Superior temporal gyrus (tissue), 1 donor: ENCODE data around the gene JCAD.
"Not testable (repeated sequence)": the region's sequence is repeated elsewhere in the genome, so short reads cannot be mapped to it uniquely, and the experiment has no call there.

Experiments
- DNase-seq: peaks from one replicate; pipeline ENCODE4 v3.0.0-alpha.2; 2016; ENCODE audit errors: extremely low spot score

Gene JCAD, protein sequence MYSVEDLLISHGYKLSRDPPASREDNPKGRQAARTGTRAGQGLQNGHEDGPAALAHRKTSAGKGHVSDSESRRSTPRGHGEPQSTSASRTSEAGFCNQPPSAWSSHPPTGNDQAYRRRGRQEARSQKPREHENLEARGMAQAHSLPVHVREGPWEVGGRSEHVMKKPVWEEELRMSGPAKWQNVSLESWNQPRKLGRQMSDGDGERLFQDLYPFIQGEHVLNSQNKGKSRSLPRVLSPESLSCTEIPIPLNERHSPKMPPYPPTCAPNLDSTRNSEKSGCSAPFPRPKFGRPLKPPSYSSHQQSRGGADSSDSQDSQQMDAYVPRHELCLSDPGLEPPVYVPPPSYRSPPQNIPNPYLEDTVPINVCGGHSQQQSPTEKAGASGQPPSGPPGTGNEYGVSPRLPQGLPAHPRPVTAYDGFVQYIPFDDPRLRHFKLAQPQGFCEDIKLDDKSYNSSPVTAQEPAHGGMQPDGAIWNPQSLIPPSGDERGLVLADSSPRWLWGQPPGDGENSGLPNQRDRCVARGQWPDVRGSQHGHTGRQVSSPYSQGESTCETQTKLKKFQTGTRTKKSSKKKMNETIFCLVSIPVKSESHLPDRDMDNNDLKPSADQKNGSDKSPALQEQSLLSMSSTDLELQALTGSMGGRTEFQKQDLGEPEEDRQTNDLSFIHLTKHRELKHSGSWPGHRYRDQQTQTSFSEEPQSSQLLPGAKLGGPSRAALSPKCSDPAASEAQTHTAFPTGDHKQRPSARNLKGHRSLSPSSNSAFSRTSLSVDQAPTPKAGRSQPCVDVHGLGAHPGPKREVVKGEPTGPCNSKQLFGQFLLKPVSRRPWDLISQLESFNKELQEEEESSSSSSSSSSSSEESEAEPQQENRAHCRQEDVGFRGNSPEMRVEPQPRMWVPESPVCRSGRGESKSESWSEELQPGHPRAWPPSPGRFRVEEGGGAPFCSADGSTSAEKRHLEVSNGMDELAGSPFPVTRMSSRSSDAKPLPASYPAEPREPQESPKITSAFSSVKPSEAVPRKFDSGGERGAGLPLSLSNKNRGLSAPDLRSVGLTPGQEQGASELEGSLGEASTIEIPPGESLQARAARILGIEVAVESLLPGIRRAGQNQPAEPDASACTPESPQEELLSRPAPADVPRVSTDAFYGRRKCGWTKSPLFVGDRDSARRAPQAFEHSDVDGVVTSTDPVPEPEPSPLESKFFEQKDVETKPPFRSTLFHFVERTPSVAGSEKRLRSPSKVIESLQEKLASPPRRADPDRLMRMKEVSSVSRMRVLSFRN (N-terminal part only)

DNA sequence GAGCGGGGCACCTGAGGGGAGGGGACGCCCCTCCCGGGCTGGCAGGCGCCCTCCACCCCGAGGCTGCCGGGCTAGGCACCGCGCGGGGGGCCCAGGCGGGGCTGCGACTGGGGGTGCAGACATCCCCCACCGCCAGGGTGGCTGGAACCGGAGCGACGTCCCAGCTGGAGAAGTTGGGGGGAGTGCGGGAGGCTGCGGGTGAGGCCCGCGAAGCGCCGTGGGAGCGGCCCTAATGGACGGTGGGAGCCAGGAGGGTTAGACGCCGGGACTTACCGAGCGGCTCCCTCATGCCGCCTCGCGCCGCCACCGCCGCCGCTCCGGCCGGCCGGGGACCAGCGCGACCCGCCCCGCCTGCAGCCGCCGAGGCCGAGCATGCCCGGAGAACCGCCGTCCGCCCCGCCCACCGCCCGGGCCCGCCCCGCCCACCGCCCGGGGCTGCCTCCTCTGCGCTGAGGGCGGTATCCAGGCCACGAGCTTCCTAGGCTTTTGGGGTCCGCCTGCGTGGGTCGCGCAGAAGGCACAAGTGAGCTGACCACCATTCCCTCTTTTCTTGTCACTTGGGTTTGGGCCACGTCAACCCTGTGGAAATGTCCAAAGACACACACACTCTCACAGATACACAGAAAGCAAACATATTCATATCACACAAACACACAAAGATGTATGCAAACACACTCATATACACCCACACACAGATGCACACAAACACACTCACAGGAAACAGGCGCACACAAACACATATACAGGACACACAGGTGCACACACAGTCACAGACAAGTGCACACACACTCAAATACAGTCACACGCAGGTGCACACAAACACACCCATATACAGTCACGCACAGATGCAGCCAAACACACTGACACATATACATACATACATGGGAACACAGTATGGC lies at the start of gene JCAD:
JCAD (minus strand) TSS at position 378 of the 899 bp plus-strand sequence. CDS start 11,774 bp downstream, outside the sequence.
- DNase-seq, result no peak

DNA sequence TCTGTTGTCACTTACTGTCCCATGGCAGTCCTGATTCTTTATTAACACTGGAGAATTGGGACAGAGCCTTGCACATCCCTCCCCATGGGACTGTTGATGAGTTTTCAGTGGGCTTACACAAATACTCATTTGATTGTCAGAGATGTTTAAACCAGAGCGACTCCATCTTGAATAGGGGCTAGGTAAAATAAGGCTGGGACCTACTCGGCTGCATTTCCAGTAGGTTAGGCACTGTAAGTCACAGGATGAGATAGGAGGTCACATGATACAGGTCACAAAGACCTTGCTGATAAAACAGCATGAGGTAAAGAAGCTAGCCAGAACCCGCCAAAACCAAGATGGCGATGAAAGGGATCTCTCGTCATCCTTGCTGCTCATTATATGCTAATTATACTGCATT lies 47.6 kb upstream of the JCAD start:
- DNase-seq, result no peak

DNA sequence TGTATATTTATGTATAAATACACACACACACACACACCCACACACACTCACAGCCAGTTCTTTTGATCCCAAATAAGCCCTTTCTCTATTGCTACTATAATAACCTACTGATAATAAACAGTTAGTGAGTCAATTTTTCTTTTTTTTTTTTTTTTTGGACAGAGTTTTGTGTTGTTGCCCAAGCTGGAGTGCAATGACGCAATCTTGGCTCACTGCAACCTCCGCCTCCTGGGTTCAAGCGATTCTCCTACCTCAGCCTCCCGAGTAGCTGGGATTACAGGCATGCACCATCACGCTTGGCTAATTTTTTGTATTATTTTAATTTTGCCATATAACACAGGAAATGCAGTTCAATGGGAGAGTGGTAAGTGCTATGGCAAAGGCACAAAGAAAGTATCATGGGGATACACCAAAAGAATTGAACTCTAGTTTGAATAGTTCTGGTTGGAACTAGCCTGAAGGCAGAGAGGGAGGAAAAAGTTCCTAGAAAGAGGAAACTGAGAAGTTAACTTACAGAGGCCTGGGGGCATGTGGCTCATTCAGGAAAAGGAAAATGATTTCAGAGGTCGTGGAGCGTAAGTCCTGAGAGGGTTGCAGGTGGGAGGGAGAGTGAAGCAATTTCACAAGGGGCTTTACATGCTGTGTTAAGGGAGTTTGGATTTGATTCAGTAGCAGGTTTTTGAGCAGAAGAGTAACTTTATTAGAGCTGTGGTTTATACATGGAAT lies 44.4 kb upstream of the JCAD start:
- no peak for DNase-seq

DNA sequence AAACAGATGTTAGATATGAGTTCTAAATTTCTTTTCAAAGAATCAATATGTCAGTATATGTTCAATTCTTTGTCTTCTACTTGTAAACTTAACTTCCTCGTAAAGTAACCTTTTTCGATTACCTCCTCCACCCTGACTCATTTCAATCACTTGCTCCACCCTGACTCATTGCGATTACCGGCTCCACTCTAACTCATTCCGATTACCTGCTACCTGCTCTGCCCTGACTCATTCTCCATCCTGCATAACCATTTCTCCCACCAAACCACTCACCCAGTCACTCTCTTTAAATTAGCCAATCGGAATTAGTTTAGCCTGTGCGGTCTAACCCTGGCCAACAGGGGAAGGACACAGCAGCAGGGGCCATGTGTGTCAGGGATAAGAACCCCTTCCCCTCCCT lies 40.3 kb upstream of the JCAD start:
- not testable (repeated sequence) for DNase-seq

DNA sequence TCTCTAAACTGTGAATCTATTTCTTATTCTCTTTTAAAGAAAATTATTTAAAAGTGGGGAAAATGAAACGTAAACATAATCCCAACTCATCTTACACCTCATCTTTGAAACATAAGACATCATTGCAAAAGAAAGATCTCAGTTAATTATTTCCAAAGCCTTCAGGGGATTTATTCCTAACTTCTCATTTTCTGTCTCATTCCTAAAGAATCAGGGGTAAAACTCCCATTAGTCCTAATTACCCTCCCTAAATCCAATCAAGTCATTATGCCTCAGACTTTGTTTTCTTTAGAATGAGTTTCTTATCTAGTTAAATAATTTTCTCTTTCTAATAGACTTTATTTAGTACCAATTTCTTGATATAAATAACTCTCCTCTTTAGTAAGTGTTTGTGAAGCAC lies 39.7 kb upstream of the JCAD start:
- DNase-seq, result no peak

DNA sequence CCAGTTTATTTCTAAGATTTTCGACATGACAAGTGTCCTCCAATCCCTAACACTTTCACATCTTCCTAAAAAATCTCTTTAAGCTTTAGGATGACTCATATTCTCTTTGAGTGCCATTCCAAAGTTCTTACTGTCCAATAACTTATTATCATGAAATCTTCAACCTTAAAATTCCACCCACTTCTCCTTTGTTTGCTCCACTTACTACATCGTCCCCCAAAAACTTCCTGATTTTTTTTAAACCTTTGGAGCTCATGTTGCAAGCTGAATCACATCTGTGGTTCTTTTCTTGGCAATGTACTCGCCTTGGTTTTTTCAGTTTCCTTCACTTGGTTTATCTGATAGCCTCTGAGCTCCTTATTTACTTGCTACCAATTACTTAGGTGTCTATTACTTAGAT lies 39.2 kb upstream of the JCAD start:
- peak; percentile 52 for DNase-seq

DNA sequence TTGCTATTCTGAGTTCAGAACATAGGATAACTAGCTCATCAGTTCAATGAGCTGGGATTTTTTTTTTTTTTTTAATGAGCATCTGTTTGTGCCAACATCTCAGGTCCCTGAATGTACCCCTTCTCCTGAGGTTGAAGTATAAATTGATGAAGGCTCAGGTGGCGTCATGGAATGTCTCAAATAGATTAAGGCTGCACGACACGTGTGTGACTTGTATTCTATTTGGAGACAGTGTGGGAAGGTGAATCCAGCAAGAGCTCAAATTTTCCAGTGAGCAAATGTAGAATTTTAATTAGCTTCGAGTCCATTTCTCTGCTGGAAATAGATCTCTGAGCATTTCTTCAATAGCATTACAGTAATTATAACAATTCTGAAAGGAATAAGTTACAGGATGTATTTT lies 37.2 kb upstream of the JCAD start:
- DNase-seq, result no peak

DNA sequence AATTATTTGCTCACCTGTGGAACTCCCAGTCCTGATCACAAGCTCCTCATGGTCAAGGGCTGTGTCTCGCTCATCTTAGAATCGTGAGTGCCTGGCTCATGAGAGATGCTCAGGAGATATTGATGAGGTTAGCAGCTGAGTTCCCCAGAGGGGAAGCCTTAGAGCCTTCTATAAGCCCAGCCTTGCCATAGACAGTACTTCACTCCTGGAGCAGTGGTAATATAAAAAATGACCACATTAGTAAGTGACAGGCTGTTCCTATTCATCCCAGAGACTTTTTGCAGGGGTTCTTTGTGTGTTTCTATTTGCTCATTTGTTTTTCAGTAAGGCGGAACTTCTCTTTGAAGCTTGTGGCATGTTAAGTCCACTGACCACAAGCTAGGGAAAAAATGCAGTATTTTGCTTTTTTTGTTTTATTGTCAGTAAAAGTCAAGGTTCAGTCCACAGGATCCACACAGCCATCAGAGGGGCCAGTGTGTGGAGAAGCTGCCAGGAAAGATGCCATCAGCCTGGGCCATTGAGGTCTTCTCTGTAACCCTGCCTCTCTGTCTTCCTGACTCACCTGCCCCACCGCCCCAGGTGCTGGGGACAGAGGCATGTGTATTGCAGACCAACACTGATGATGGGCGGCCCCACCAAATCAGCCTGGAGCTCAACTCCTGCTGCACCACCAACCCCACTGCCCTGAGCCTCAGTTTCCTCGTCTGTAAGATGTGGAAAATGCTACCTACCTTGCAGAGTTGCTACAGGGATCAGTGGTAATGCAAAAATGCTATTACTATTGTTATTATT lies 36.4 kb upstream of the JCAD start:
- DNase-seq, result no peak

DNA sequence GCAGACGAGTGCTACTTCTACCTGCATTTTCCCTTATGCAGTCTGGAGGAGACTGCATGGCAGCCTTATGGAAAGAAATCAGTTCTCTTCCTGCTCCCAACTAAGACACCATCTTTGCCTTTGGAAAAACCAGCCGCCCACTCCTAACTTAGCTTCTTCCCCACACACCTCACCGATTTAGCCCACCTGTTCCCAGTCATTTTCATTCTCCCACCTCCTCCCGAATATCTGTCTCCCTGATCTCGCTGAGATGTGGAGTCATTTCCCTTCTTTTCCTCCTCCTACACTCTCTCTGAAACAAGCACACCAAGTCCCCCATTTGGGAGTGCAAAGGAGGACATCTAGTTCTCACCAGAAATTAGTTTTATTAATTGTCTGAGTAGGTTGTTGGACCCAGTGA lies 35.2 kb upstream of the JCAD start:
- DNase-seq, result no peak

DNA sequence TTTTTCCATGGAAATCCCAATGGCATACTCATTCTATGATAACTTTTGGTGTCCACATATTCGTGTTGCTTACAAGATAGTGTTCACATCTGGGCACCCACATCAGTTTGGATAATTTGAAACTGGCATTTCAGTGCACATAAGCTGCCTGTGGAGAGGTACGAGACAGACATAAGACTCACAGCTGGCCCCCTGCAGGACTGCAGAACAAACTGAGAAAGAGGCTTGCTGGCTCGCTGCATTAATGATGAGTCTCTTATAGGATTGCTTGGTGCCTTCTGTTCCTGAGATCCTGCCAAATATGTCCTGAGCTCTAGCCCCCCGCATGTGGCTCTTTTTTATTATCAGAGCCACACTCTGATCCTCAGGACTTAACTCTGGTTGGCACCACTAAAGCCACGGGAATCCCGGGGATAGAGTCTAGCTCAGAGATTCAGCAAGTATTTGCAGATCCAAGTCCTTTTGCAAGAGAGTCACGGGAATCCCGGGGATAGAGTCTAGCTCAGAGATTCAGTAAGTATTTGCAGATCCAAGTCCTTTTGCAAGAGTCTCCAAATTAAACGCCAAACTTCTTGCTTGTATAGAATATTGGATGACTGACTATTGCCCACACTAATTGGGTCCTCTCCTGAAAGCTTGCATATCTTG lies 34.0 kb upstream of the JCAD start:
- no peak for DNase-seq

DNA sequence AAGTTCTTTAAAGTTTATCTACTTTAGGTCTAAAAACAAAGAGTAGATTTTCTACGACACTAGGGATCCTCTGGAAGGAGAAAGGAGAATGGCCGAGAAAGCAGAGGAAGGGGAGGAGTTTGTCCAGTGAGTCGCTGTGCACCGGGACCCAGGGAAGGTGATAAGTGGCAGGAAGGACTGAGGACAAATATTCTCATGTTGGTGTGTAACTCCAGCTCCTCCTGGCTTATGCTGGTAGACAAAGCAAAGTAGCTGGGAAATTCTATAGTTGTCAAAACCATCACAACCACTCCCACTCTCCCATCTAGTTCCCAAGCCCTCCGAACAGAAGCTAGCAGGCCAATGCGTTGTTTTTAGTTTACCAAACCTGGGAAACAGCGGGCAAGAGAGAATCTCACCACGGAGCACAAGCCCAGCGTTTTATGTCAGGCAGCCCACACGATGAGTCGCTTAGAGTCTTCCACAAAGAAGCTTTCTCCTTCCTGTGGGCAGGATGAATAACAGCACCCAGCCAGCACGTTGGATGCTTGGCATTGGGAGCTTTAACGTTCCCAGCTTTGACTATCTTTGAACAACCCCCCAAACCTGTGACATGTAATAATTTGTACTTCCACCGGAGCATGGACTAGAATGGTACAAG lies 32.9 kb upstream of the JCAD start:
- peak; percentile 38 for DNase-seq

DNA sequence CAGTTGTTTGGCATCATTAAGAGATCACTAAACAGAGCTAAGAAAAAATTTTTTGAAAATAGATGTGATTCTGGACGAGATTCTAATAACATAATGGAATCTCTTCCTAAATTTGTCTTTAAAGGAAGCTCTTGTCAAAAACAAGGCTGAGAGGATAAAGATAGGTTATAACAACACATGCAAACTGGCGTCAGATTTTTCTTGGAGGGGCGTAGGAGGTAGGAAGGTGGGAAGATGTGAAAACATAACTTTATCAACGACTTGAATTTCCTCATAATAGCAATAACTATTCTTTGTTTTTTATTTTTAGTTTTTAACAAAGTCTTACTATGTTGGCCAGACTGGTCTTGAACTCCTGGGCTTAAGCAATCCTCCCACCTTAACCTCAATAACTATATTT lies 31.8 kb upstream of the JCAD start:
- DNase-seq, result no peak

DNA sequence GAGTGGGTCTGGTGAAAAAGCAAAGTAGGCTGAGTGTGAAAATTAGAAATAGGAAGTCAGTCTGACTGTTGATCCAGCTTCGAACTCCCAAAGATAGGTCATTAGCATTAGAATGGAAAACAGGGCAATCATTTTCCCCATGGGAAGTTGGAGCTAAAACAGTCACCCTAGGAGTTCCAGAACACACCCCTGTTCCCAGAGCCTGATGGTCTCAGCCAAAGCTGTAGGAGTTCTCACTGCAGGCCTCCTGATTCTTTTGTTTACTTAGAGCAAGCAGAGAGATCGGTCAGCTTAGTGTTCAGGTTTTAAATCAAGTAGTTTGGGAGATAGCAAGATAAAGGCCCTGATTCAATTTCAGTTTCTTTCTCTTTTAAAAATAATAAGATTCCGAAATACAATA lies 28.8 kb upstream of the JCAD start:
- no peak for DNase-seq

DNA sequence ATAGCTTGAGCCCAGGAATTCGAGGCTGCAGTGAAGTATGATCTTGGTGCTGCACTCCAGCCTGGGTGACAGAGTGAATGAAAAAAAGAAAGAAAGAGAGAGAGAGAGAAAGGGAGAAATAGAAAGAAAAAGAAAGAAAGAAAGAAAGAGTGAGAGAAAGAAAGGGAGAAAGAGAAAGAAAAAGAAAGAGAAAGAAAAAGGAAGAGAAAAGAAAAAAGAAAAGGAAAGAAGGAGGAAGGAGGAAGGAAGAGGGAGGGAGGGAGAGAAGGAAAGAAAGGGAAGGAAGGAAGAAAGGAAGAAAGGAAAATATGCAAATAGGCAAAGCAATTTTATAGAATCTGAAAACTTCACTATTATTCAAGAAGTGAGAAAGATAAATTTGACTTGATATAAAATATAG lies 24.5 kb upstream of the JCAD start:
- DNase-seq, result no peak

DNA sequence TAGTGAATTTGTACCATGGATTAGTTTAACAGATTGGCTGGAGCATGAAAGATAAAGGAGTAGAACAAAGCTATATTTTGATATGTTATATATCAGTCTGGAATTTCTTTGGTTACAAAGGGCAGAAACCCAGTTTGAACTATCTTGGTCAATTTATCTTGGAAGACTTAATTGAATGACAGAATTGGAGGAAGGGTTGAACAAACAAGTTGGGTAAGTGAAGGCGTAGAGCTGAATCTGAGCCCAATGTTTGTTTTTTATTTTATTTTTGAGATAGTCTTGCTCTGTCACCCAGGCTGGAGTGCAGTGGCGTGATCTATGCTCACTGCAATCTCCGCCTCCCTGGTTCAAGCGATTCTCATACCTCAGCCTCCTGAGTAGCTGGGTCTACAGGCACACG lies 21.8 kb upstream of the JCAD start:
- DNase-seq, result no peak

DNA sequence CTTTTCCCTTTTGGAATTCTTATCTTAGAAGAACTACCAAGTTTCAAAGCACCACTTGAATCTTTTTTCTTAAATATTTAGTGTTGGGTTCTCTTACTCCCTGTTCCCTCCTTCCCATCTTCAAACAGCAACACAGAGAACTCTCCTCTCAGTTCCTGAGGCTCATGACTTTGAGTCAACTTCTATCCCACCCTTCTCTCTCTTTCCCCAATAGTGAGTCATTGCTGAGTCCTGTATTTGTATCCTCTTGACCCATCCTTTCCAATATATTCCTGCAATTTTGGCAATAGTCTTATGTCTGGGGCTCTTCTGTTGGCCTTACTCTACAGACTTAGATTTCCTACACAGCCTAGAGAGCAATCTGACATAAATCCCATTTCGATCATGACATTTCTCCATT lies 20.8 kb upstream of the JCAD start:
- no peak for DNase-seq

DNA sequence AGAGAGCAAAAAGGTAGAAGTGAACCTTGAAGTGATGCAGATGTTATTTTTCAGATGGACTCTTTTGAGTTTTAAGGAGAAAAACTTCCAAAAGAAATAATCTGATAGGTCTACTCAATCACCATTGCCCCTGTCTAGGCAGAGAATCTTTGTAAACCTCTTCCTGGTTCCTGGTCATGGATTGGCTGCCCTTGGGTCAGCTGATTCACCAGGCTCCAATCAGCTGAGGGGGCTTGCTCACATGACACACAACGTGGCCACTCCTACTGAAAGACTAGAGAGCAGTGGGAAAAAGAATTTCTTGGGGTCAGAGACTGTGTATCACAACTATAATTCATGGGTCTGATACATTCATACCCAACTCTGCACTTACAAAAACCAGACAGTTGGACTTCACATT lies 20.0 kb upstream of the JCAD start:
- no peak for DNase-seq

DNA sequence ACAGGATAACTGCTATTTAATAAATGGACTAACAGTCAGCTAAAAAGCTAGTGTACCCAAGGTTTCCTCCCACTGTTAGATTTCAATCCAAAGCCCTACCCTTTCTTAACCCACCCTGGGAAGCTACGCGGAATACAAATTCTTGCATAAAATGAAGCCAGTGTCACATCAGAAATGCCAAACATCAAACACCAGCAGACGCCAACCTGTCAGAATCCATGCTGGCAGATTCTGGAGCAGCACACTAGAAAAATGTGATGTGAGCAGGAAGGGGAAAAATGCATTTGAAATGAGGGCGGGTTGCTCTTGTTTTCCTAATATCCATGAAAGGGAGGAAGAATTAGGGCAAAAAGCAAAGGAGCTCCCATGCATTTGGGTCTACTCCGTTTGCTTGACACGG lies 16.1 kb upstream of the JCAD start:
- DNase-seq, result no peak

DNA sequence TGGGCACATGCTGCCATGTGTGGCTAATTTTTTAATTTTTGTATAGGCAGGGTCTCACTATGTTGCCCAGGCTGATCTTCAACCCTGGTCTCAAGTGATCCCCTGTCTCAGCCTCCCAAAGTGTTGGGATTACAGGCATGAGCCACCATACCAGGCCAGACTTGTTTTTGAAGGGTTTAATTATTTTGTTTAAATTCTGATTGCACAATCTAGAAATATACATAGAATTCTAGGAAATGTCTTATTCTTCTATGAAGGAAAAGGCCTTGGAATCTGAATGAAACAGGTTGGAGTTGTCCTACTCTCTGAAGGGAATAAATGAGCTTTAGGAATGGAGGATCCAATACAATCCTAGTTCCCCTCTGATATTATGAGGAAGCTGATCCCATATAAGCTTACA lies 15.5 kb upstream of the JCAD start:
- no peak for DNase-seq
